Calu3 (cell line): Measurements from ENCODE around the gene FBXW8. TPM values are rescaled to one million over a fixed set of nuclear protein-coding genes. Genes with fewer than 3 reads are reported as not detected.

ENCODE experiments used
- BruUV-seq: library from RNA; stranded (reverse); fragments of 400-500 nt; replicated peaks from 2 replicates; lab custom pipeline; 2021; lab: Mats Ljungman, UMichigan
- CTCF ChIA-PET: fragments of 300-600 bp; sonication (Branson Sonifier 250); formaldehyde crosslinking; loops from one replicate; lab custom pipeline; 2022; ENCODE audit warnings: antibody characterized with exemption; lab: Charles Lee
- DNase-seq: peaks from one replicate; pipeline ENCODE4 v3.0.0; 2022
- H3K27ac Mint-ChIP-seq: one replicate; pipeline ENCODE4 v1.8.0; 2022; ENCODE audit warnings: mixed read lengths; ENCODE audit not compliant: unreplicated experiment
- H3K27me3 Mint-ChIP-seq: one replicate; pipeline ENCODE4 v1.8.0; 2022; ENCODE audit warnings: mixed read lengths; ENCODE audit not compliant: unreplicated experiment
- H3K36me3 Mint-ChIP-seq: one replicate; pipeline ENCODE4 v1.8.0; 2022; ENCODE audit warnings: mild to moderate bottlenecking, moderate library complexity, mixed read lengths; ENCODE audit not compliant: insufficient read depth, unreplicated experiment
- H3K4me1 Mint-ChIP-seq: one replicate; pipeline ENCODE4 v1.8.0; 2022; ENCODE audit warnings: mild to moderate bottlenecking, low read depth, mixed read lengths; ENCODE audit not compliant: unreplicated experiment
- H3K4me3 Mint-ChIP-seq: one replicate; pipeline ENCODE4 v1.8.0; 2022; ENCODE audit warnings: mild to moderate bottlenecking, low read depth, moderate library complexity, mixed read lengths; ENCODE audit not compliant: unreplicated experiment
- H3K9me3 Mint-ChIP-seq: one replicate; pipeline ENCODE4 v1.8.0; 2022; ENCODE audit warnings: low read depth, mixed read lengths; ENCODE audit not compliant: unreplicated experiment
- intact Hi-C: fragments of 100-400 bp; cut with micrococcal nuclease; formaldehyde crosslinking; loops from one replicate; pipeline ENCODE4 v1.10.0; 2022; ENCODE audit not compliant: unreplicated experiment
- total RNA-seq: library from RNA; stranded (reverse); gene quantifications from 2 replicates; pipeline ENCODE4 v1.2.3, GENCODE V29; 2022
- TF ChIP-seq, protein P1 (sequence below): fragments of 200-600 bp; IDR thresholded peaks from one replicate; pipeline ENCODE4 v1.8.0; 2022; ENCODE audit warnings: antibody characterized with exemption; ENCODE audit not compliant: unreplicated experiment

The FBXW8 gene
- total RNA-seq, 1 experiment from 2014 or later: 18.2 TPM

DNA sequence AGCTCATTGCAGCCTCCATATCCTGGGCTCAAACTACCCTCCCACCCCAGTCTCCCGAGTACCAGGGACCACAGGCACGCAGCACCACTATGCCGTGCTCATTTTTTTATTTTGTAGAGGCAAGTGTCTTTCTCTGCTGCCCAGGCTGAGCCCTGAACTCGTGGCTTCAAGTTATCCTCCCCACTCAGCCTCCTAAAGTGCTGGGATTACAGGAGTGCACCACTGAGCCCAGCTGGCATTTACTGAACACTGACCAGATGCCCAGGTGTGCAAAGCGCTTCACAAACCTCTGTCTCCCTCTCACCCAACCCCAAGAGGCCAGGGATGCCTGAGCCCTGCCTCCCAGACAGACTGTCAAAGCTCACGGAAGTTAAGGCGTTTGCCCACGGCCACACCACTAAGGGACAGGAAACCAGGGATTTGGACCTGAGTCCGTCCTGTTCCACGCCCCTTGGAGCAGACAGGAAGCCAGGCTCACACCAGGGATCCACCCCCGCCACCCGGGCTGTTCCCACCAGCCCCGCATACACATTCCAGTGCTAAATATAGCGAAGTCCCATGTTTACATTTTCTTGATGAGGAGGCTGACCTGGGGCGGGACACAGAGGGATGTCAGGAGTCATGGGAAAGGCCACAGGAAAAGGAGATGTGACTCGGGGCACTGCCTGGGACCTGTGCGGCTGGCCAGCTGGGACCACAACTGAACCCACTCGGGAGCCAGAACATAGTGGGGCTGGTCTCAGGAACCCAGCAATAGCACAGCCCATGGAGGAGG is 137.2 kb downstream of the FBXW8 start:
- BruUV-seq: no TSS peak
- H3K36me3 Mint-ChIP-seq: peaks cover 97% of the 10 kb centered on the region
- intact Hi-C loops: no loop called here
- TF ChIP-seq, protein P1, sequence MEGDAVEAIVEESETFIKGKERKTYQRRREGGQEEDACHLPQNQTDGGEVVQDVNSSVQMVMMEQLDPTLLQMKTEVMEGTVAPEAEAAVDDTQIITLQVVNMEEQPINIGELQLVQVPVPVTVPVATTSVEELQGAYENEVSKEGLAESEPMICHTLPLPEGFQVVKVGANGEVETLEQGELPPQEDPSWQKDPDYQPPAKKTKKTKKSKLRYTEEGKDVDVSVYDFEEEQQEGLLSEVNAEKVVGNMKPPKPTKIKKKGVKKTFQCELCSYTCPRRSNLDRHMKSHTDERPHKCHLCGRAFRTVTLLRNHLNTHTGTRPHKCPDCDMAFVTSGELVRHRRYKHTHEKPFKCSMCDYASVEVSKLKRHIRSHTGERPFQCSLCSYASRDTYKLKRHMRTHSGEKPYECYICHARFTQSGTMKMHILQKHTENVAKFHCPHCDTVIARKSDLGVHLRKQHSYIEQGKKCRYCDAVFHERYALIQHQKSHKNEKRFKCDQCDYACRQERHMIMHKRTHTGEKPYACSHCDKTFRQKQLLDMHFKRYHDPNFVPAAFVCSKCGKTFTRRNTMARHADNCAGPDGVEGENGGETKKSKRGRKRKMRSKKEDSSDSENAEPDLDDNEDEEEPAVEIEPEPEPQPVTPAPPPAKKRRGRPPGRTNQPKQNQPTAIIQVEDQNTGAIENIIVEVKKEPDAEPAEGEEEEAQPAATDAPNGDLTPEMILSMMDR: no peak
- peaks cover 44% of the 10 kb centered on the region for H3K4me1 Mint-ChIP-seq
- no peak overlapping the region for H3K4me3 Mint-ChIP-seq
- no peaks in the 10 kb centered on the region for H3K27me3 Mint-ChIP-seq
- H3K9me3 Mint-ChIP-seq: no peaks in the 10 kb centered on the region
- CTCF ChIA-PET: interaction anchor here (0.5 kb wide), 1 partner anchor 73 kb away, joined by 5 read pairs; no protein-coding TSS in a partner anchor
- no peak for DNase-seq
- peak overlapping the region; percentile 70 for H3K27ac Mint-ChIP-seq

DNA sequence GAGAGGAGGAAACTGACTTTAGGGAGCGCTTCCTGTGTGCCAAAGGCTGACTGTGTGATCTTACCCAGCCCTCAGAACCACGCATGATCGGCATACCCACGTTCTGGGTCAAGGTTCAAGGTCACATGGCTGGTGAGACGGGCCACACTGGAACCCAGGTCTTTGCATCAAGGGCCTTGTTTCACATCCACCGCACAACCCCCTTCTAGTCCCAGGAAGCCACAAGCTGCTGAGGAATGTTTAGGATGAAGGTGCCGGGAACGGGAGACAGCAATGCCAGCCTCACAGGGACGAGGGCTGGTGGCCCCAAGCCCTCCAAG is 137.8 kb downstream of the FBXW8 start:
- BruUV-seq: no TSS peak
- no peak overlapping the region for H3K4me3 Mint-ChIP-seq
- peaks cover 97% of the 10 kb centered on the region for H3K36me3 Mint-ChIP-seq
- H3K27me3 Mint-ChIP-seq: no peaks in the 10 kb centered on the region
- H3K9me3 Mint-ChIP-seq: no peaks in the 10 kb centered on the region
- CTCF ChIA-PET: no interaction called here
- TF ChIP-seq, protein P1: no peak
- peaks cover 45% of the 10 kb centered on the region for H3K4me1 Mint-ChIP-seq
- H3K27ac Mint-ChIP-seq: peak overlapping the region; percentile 70
- DNase-seq: no peak
- intact Hi-C loops: no loop called here

DNA sequence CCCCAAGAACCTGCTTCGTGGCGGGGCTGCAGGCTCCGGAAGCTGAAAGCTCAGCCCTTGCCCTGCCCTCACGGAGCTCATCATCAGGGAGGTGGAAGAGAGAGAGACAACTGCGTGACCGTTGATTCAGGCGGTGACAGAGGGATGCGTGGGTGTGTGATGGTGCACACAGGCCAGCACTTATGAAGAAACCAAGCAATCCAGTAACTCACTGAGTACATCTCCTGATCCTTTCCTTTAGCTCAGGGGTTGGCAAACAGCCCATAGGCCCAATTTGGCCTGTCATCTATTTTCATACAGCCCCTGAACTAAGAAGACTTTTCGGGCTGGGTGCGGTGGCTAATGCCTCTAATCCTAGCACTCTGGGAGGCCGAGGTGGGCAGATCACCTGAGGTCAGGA is 138.5 kb downstream of the FBXW8 start:
- no peaks in the 10 kb centered on the region for H3K27me3 Mint-ChIP-seq
- H3K36me3 Mint-ChIP-seq: peaks cover 96% of the 10 kb centered on the region
- intact Hi-C loops: no loop called here
- CTCF ChIA-PET: interaction anchor here (0.7 kb wide), 1 partner anchor 24 kb away, joined by 4 read pairs; no protein-coding TSS in a partner anchor
- TF ChIP-seq, protein P1: no peak
- H3K4me1 Mint-ChIP-seq: peaks cover 49% of the 10 kb centered on the region
- no peaks in the 10 kb centered on the region for H3K9me3 Mint-ChIP-seq
- no peak overlapping the region for H3K4me3 Mint-ChIP-seq
- H3K27ac Mint-ChIP-seq: peak overlapping the region; percentile 75
- BruUV-seq: no TSS peak
- no peak for DNase-seq

DNA sequence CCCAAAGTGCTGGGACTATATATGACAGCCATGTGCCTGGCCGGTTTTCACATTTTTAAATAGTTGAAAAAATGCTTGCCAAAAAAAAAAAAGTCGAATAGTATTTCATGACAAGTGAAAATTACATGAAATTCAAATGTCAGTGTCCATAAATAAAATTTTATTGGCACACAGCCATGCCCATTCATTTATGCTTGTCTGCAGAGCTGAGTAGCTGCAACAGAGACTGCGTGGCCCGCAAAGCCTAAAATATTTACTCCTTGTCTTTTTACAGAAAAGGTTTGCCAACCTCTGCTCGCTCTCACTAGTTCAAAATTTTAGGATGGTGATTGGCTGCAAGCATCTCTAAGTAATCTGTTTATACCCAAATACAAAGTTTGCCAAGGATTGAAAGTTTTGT is 139.3 kb downstream of the FBXW8 start:
- no peak for DNase-seq
- Mint-ChIP-seq H3K27ac (no peak overlapping the region), H3K9me3 (no peaks in the 10 kb centered on the region), H3K27me3 (no peaks in the 10 kb centered on the region), H3K4me3 (no peak overlapping the region), H3K4me1 (peaks cover 49% of the 10 kb centered on the region), H3K36me3 (peaks cover 96% of the 10 kb centered on the region)
- intact Hi-C loops: no loop called here
- TF ChIP-seq, protein P1: no peak
- CTCF ChIA-PET: interaction anchor here (0.7 kb wide), 1 partner anchor 27 kb away, joined by 4 read pairs; no protein-coding TSS in a partner anchor
- no TSS peak for BruUV-seq
